D721Med (cell line): ENCODE results near the gene LY86.
"Not testable (repeated sequence)": the region's sequence is repeated elsewhere in the genome, so short reads cannot be mapped to it uniquely, and the experiment has no call there.

Source experiments
- DNase-seq: peaks from one replicate; pipeline ENCODE4 v3.0.0; 2011; ENCODE audit warnings: low spot score; ENCODE audit not compliant: insufficient read length
- FAIRE-seq: peaks from 2 replicates; lab custom pipeline; 2011; peaks lifted over from hg19 to GRCh38; lab: Jason Lieb, UNC
- TF ChIP-seq, protein P1 (sequence below): IDR thresholded peaks from 2 replicates; pipeline ENCODE4 v1.5.1; 2012; ENCODE audit warnings: mild to moderate bottlenecking, control low read depth; ENCODE audit not compliant: insufficient read depth; ENCODE audit errors: missing control alignments

The LY86 gene

DNA sequence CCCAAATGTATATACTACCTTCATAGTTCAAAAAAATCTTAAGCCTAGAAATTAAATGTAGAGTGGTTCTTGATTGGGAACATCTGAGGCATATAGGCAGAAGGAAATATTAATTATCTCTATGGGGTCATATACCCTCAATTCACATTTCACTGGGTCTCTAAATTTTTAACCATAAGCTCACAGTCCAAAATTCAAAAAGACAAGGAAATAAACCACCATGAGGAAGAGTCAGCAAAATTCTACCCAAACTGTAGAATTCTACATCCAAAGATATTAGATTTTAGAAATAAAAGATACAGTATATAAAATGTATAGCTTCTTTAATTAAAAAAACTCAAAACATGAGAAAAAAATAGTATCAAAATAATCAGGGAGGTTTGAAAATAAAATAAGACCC, 15.5 kb downstream of the LY86 start:
- TF ChIP-seq, protein P1, sequence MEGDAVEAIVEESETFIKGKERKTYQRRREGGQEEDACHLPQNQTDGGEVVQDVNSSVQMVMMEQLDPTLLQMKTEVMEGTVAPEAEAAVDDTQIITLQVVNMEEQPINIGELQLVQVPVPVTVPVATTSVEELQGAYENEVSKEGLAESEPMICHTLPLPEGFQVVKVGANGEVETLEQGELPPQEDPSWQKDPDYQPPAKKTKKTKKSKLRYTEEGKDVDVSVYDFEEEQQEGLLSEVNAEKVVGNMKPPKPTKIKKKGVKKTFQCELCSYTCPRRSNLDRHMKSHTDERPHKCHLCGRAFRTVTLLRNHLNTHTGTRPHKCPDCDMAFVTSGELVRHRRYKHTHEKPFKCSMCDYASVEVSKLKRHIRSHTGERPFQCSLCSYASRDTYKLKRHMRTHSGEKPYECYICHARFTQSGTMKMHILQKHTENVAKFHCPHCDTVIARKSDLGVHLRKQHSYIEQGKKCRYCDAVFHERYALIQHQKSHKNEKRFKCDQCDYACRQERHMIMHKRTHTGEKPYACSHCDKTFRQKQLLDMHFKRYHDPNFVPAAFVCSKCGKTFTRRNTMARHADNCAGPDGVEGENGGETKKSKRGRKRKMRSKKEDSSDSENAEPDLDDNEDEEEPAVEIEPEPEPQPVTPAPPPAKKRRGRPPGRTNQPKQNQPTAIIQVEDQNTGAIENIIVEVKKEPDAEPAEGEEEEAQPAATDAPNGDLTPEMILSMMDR: no peak
- DNase-seq (no peak), FAIRE-seq (no peak)

DNA sequence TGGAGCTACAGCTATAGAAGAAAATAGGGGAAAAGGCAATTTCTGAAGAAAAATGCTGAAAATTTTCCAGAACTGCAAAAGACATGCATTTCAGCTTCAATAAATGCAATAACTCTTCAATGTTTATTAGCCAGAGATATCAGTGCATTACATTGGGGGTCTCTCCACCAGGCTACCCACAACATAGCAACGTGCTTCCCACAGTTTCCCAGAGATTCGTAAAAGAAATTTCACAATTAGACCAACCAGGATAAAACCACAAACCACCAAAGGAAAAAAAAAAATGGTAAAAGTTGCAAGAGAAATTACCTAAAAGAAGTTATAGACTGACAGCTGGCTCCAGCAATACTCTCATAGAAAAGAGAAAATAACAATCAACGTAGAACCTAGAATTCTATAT, 16.0 kb downstream of the LY86 start:
- TF ChIP-seq, protein P1: no peak
- FAIRE-seq (no peak), DNase-seq (no peak)

DNA sequence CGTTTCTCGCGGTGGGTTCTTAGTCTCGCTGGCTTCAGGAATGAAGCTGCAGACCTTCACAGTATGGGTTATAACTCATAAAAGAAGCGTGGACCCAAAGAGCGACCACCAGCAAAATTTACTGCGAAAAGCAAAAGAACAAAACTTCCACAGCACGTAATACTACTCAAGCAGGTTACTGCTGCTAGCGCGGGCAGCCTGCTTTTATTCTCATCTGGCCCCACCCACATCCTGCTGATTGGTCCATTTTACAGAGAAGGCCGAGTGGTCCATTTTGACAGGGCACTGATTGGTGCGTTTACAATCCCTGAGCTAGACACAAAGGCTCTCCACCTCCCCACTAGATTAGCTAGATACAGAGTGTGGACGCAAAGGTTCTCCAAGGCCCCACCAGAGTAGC, 17.4 kb downstream of the LY86 start:
- FAIRE-seq (no peak), DNase-seq (no peak)
- TF ChIP-seq, protein P1: no peak

DNA sequence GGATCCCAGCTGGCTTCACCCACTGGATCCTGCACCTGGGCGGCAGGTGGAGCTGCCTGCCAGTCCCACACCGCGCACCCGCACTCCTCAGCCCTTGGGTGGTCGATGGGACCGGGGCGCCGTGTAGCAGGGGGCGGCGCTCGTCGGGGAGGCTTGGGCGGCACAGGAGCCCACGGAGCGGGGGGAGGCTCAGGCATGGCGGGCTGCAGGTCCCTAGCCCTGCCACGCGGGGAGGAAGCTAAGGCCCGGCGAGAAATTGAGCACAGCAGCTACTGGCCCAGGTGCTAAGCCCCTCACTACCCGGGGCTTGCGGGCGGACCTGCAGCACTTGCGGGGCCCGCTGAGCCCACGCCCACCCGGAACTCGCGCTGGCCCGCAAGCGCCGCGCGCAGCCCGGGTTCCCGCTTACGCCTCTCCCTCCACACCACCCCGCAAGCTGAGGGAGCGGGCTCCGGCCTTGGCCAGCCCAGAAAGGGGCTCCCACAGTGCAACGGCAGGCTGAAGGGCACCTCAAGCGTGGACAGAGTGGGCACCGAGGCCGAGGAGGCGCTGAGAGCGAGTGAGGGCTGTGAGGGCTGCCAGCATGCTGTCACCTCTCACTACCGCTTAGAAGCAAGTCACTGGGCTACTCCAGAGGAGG, 18.0 kb downstream of the LY86 start:
- not testable (repeated sequence) for FAIRE-seq

DNA sequence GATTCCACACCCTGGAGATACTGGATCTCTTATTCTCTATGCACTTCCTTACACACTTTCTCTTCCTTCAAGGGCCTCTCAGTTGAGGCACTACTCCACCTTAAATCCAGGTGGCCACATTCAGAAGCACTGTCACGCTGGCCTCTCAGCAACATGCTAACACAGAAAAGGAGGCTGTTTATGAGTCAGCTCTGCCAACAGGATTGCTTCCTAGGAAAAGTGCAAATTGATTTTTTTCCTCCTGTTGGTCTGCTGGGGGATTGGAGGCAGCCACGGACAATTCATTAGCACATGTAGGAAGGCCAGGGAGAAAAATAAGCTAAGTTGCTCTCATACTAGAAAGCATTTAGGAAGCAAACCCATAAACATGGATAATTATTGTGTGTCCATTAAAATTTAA, 20.9 kb downstream of the LY86 start:
- FAIRE-seq (no peak), DNase-seq (no peak)
- TF ChIP-seq, protein P1: no peak

More for the DNA sequence above, 18.0 kb downstream of the LY86 start:
- DNase-seq: not testable (repeated sequence)

DNA sequence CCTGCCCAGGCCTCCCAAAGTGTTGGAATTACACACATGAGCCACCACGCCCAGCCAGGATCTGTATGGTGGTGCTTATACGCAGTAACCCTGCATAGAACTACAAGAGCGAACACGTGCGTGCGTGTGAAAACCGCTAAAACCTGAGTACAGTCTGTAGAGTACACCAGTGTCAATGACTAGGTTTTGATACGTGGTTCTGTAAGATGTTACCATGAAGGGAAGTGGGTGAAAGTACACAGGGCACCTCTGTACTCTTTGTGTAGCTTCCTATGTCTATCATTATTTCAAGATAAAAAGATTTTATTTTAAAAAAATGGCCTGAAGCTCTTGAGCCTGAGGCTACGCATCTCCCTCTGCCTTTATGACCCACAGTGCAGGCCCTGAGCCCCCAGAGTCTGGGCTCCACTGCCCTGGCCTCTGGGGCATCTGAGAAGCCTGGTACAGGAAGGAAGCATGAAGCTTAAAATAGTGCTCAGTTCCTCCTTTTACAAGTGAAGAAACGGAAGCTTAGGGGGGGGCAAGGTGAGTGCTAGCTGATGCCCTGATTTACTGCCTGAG, 21.6 kb downstream of the LY86 start:
- FAIRE-seq: no peak
- DNase-seq: no peak
- TF ChIP-seq, protein P1: no peak

DNA sequence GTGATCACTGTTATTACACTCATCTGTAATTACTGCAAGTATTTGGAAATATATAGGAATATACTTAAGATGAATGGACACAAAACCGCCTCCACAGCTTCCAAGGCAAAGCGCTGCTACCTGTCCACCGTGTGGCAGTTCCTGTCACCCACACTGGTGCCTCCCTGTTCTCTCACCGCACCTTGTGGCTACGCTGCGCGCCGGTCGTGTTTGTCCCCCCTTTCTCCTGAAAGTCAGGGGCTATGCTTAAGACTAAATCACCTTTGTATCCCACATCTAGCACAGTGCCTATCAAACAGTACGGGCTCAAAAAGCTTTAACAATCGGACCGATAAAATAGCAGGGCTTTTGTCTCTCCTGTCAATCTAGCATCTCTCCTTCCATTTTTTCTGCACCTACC, 23.0 kb downstream of the LY86 start:
- DNase-seq (no peak), FAIRE-seq (no peak)
- TF ChIP-seq, protein P1: no peak

DNA sequence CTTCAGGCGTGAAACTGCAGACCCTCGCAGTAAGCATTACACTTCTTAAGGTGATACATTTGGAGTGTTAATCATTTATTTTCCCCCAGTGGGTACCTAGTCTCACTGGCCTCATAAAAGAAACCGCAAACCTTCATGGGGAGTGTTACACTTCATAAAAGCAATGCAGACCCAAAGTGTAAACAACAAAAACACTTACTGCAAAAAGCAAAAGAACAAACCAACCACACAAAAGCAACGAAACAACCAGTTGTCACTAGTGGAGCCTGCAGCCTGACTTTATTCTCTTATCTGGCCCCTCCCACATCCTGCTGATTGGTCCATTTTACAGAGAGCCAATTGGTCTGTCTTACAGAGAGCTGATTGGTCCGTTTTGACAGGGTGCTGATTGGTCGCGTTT, 23.8 kb downstream of the LY86 start:
- DNase-seq: no peak
- TF ChIP-seq, protein P1: no peak
- no peak for FAIRE-seq

DNA sequence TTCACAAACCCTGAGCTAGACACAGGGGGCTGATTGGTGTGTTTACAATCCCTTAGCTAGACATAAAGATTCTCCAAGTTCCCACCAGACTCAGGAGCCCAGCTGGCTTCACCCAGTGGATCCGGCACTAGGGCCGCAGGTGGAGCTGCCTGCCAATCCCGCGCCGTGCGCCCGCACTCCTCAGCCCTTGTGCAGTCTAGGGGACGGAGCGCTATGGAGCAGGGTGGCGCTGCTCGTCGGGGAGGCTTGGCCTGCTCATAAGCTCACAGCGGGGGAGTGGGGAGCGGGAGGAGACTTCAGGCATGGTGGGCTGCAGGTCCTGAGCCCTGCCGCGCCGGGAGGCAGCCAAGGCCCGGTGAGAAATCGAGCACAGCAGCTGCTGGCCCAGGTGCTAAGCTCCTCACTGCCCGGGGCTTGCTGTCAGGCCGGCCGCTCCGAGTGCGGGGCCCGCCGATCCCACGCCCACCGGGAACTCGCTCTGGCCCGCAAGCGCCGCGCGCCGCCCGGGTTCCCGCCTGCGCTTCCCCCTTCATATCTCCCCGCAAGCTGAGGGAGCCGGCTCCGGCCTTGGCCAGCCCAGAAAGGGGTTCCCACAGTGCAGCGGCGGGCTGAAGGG, 24.7 kb downstream of the LY86 start:
- not testable (repeated sequence) for DNase-seq, FAIRE-seq
